Renal pelvis (tissue), 4 donors: Measurements from ENCODE around the gene LITAF. TPM values are rescaled to one million over a fixed set of nuclear protein-coding genes. Genes with fewer than 3 reads are reported as not detected.

Experiments
- DNase-seq: peaks from one replicate; pipeline ENCODE4 v3.0.0-alpha.2; 2013
- polyA plus RNA-seq, 3 donors: library from polyadenylated mRNA; unstranded; fragments of 120-200 nt; gene quantifications; one replicate each; pipeline ENCODE4 v1.2.1, GENCODE V29; 2013; ENCODE audit not compliant: insufficient read length in 3 of 3

The LITAF gene
- polyA plus RNA-seq, 3 donors = 99.4 to 104 (median 103) TPM

DNA sequence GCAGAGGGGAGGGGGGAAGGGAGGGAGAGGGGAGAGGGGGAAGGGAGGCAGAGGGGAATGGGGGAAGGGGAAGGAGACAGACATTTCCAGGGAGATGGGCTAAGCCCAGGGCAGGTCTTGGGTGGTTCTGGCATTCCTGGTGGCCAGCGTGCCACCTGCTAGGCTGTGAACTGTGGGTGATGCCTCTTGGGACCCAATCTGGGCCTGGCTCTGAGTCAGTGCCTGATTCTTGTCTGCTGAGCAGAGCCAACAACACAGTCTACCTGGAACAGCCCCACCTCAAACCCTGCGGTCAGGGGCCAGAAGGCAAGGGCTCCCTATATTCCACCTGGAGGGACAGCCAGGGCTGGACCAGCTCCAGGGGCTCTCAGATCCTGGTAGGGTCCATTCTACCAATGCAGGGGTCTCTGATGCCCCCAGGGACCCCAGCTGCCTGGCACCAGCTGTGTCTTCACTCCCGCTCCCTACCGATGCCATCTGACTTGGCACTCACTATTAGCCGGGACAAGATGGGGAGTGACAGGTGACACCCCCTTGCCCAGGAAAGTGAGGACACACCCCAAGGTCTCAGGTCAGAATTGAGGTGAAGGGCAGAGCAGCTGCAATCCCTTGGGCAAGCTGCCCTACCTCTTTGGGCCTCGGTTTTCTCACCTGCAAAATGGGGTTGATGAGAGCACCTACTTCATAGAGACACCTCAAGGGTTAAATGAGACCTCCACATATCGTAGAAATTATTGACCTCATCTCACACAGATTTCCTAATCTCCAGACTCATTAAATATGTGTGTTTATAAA is 87.2 kb downstream of the LITAF start:
- DNase-seq = no peak

DNA sequence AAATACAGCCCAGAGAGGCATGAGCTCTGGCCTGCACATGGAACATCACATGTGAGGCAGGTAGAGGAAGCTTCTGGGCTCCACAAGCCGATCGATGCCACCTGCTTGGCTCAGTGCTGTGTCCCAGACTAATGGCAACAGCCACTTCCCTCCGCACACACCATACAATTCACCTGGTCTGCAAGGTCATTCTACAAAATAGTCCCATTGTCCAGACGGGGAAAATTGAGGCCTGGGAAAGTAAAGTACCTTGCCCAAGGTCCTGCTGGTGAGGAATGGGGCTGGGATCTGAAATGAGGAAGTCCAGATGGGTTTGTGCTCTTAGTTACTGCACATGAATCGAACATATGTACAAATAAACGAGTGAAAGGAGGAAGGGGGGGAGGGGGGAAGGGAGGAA is 88.0 kb downstream of the LITAF start:
- DNase-seq = no peak

GRCh38 chr16:11497851-11498289 is 88.8 kb downstream of the LITAF start:
- no peak for DNase-seq

Other genes starting within 250 kb of the LITAF start
- 10 to 100 TPM; 21.1 to 31.2 (median 28.3) TPM for gene RMI2, start 241.5 kb downstream of the LITAF start, polyA plus RNA-seq
- 10 to 100 TPM; 35.5 to 44.4 (median 38.6) TPM for gene SNN, start 81.5 kb upstream of the LITAF start, polyA plus RNA-seq
- gene TXNDC11, start 155.9 kb upstream of the LITAF start, polyA plus RNA-seq = 10 to 100 TPM; 40.3 to 47.1 (median 43.1) TPM
- 10 to 100 TPM; 66.4 to 93.7 (median 82.6) TPM for gene ZC3H7A, start 210.3 kb upstream of the LITAF start, polyA plus RNA-seq